ENCODE results near the gene AMFR. TPM values are rescaled to one million over a fixed set of nuclear protein-coding genes. Genes with fewer than 3 reads are reported as not detected.

The AMFR gene
- 117 and 136 TPM in 2 replicates for total RNA-seq
- long read RNA-seq, transcript AMFR-208 (1 exons, 1,844 nt) = minor isoform, 6 of 55 reads
- long read RNA-seq, transcript AMFR-210 (2 exons, 1,230 nt) = minor isoform, 7 of 55 reads
- long read RNA-seq, transcript AMFR-201 (14 exons, 3,600 nt) = major isoform, 12 of 55 reads
- long read RNA-seq, partial matches to known transcripts = 27 of 55 reads
- long read RNA-seq, other reads (novel, unspliced or antisense) = 1 of 55 reads

DNA sequence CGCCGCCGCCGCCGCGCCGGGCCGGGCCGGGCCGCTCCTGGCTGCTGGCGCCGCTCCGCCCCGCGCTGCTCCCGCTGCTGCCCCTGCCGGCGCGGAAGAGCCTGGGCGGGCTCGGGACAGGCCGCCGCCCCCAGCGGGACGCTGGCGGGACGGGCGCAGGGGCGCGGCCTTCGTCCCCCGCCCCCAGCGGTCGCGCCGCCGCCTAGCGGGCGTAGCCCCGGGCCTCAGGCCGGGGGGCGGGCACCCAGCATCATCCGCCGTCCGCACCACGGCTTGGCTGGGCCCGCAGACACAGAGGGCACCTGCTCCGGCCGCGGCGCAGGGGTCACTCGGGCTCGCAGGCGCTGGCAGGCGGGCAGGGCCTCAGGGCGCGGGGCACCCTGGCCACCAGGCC lies at the start of gene AMFR:
Gene AMFR (minus strand): TSS at position 107 of the 394 bp plus-strand sequence. CDS start 218 bp downstream, outside the sequence.
- TF ChIP-seq, protein P1, sequence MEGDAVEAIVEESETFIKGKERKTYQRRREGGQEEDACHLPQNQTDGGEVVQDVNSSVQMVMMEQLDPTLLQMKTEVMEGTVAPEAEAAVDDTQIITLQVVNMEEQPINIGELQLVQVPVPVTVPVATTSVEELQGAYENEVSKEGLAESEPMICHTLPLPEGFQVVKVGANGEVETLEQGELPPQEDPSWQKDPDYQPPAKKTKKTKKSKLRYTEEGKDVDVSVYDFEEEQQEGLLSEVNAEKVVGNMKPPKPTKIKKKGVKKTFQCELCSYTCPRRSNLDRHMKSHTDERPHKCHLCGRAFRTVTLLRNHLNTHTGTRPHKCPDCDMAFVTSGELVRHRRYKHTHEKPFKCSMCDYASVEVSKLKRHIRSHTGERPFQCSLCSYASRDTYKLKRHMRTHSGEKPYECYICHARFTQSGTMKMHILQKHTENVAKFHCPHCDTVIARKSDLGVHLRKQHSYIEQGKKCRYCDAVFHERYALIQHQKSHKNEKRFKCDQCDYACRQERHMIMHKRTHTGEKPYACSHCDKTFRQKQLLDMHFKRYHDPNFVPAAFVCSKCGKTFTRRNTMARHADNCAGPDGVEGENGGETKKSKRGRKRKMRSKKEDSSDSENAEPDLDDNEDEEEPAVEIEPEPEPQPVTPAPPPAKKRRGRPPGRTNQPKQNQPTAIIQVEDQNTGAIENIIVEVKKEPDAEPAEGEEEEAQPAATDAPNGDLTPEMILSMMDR (IDR thresholded peaks at IDR 0.05) = peak; percentile 43
- H3K27me3 Mint-ChIP-seq (ENCODE audit: unreplicated experiment) = no peaks in the 10 kb centered on the region
- peak within 1 kb of the TSS; percentile 98 for H3K4me3 Mint-ChIP-seq (ENCODE audit: unreplicated experiment)
- H3K36me3 Mint-ChIP-seq (ENCODE audit: unreplicated experiment) = peaks cover under 1% of the 10 kb centered on the region
- peak within 1 kb of the TSS; percentile 96 for H3K27ac Mint-ChIP-seq (ENCODE audit: unreplicated experiment)
- peak; percentile 86 for DNase-seq (ENCODE audit: extremely low spot score, unreplicated experiment)
- H3K4me1 Mint-ChIP-seq (ENCODE audit: unreplicated experiment) = peaks cover 39% of the 10 kb centered on the region
- no peaks in the 10 kb centered on the region for H3K9me3 Mint-ChIP-seq (ENCODE audit: unreplicated experiment)

DNA sequence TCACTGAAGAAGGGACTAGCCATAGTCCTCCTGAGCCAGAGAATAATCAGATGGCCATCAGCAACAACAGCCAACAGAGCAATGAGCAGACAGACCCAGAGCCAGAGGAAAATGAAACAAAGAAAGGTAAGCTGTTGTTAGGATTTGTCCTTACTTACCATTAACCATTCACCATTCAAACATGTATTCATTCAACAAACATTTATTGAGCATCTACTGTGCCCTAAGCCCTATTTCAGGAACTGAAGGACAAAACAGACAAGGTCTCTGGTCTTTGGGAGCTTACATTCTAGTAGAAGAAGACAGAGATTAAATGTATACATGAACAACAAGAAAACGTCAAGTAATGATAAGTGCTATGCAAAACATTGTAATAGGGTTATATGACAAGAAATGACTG lies 45.3 kb upstream of the AMFR start:
- no peaks in the 10 kb centered on the region for H3K9me3 Mint-ChIP-seq (ENCODE audit: unreplicated experiment)
- no peak for DNase-seq (ENCODE audit: extremely low spot score, unreplicated experiment)
- TF ChIP-seq, protein P1 (IDR thresholded peaks at IDR 0.05) = no peak
- peaks cover 62% of the 10 kb centered on the region for H3K36me3 Mint-ChIP-seq (ENCODE audit: unreplicated experiment)
- no peaks in the 10 kb centered on the region for H3K27me3 Mint-ChIP-seq (ENCODE audit: unreplicated experiment)
- H3K4me1 Mint-ChIP-seq (ENCODE audit: unreplicated experiment) = peaks cover 3% of the 10 kb centered on the region
- no peak overlapping the region for H3K4me3 Mint-ChIP-seq (ENCODE audit: unreplicated experiment)
- no peak overlapping the region for H3K27ac Mint-ChIP-seq (ENCODE audit: unreplicated experiment)

DNA sequence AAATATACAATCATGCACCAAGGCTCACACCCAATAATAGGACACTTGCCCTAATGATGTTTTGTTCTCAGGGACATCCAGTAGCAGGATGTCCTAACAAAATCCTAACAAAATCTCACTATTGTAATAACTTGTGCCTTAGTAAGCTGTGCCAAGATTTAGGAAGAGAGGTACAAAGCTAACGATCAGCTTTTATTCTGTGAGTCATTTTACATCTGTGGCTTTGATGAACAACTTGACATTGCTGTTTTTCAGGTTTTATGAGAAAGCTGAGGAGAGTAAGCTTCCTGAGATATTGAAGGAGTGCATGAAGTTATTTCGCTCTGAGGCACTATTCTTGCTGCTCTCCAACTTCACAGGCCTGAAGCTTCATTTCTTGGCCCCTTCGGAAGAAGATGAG lies 44.9 kb upstream of the AMFR start:
- Mint-ChIP-seq H3K27ac (ENCODE audit: unreplicated experiment) (no peak overlapping the region), H3K4me3 (ENCODE audit: unreplicated experiment) (no peak overlapping the region)

DNA sequence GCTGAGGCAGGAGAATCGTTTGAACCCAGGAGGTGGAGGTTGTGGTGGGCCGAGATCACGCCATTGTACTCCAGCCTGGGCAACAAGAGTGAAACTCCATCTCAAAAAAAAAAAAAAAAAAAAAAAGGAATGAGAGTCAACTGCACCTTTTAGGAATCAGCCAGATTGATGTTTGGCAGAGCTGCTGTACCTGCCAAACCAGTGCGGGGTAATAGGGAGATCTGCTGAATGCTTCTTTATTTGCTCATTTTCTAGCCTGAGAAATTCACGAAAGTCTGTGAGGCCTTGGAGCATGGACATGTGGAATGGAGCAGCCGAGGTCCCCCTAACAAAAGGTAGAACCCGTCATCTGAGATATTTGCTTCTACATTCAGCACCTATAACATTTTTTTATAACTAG lies 44.4 kb upstream of the AMFR start:
- Mint-ChIP-seq H3K9me3 (ENCODE audit: unreplicated experiment) (no peaks in the 10 kb centered on the region), H3K27me3 (ENCODE audit: unreplicated experiment) (no peaks in the 10 kb centered on the region), H3K4me1 (ENCODE audit: unreplicated experiment) (no peaks in the 10 kb centered on the region), H3K4me3 (ENCODE audit: unreplicated experiment) (no peak overlapping the region), H3K27ac (ENCODE audit: unreplicated experiment) (no peak overlapping the region), H3K36me3 (ENCODE audit: unreplicated experiment) (peaks cover 58% of the 10 kb centered on the region)
- TF ChIP-seq, protein P1 (IDR thresholded peaks at IDR 0.05) = no peak
- no peak for DNase-seq (ENCODE audit: extremely low spot score, unreplicated experiment)

More for the DNA sequence above, 44.9 kb upstream of the AMFR start:
- Mint-ChIP-seq H3K9me3 (ENCODE audit: unreplicated experiment) (no peaks in the 10 kb centered on the region), H3K27me3 (ENCODE audit: unreplicated experiment) (no peaks in the 10 kb centered on the region), H3K4me1 (ENCODE audit: unreplicated experiment) (peaks cover 2% of the 10 kb centered on the region), H3K36me3 (ENCODE audit: unreplicated experiment) (peaks cover 62% of the 10 kb centered on the region)
- TF ChIP-seq, protein P1 (IDR thresholded peaks at IDR 0.05) = no peak
- DNase-seq (ENCODE audit: extremely low spot score, unreplicated experiment) = no peak

DNA sequence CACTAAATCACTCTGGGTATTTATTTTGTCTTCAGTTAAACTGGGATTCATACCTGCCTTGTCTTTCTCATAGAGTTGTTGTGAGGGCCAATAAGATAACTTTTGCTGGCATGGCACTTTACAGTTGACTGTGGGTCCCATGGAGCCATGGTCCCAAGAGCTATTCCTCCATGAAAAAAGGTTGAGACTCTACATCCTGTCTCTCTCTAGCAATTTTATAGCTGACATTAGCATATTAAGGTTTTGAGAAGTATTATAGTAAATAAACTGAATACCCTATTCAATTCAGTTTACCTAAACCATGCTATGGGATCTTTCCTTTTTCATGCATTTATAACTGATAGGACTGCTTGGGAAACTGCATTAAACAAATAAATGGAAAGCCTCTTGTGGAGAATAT lies 43.5 kb upstream of the AMFR start:
- H3K4me1 Mint-ChIP-seq (ENCODE audit: unreplicated experiment) = no peaks in the 10 kb centered on the region
- no peak overlapping the region for H3K27ac Mint-ChIP-seq (ENCODE audit: unreplicated experiment)
- TF ChIP-seq, protein P1 (IDR thresholded peaks at IDR 0.05) = no peak
- H3K9me3 Mint-ChIP-seq (ENCODE audit: unreplicated experiment) = no peaks in the 10 kb centered on the region
- H3K27me3 Mint-ChIP-seq (ENCODE audit: unreplicated experiment) = no peaks in the 10 kb centered on the region
- DNase-seq (ENCODE audit: extremely low spot score, unreplicated experiment) = no peak
- H3K36me3 Mint-ChIP-seq (ENCODE audit: unreplicated experiment) = peaks cover 65% of the 10 kb centered on the region
- H3K4me3 Mint-ChIP-seq (ENCODE audit: unreplicated experiment) = no peak overlapping the region

Measured in osteocyte (in vitro differentiated cells).